Measurements from ENCODE around the gene KLF6. TPM values are rescaled to one million over a fixed set of nuclear protein-coding genes. Genes with fewer than 3 reads are reported as not detected.

The KLF6 gene
- polyA plus RNA-seq, 1 donor from 2014 or later = 10.4 TPM

GRCh38 chr10:3803295-3803926 is 18.4 kb upstream of the KLF6 start:
- Histone ChIP-seq H3K36me3 (ENCODE audit: insufficient read depth, low read length) (no peaks in the 10 kb centered on the region), H3K9ac (ENCODE audit: low read length) (no peak overlapping the region), H3K79me2 (replicated peaks; ENCODE audit: insufficient read depth, low read length) (no peaks in the 10 kb centered on the region), H2AFZ (ENCODE audit: low read depth, low read length) (no peak overlapping the region), H3K4me2 (ENCODE audit: low read length) (no peak overlapping the region), H3K9me2 (ENCODE audit: insufficient read depth, low read length) (no peaks in the 10 kb centered on the region), H3F3A (ENCODE audit: insufficient read depth, low read length, poor library complexity, severe bottlenecking) (peaks cover 3% of the 10 kb centered on the region), H3K4me3 (ENCODE audit: low read length) (no peak overlapping the region), H3K27me3 (ENCODE audit: insufficient read depth, low read depth, low read length) (no peaks in the 10 kb centered on the region), H4K20me1 (ENCODE audit: insufficient read depth) (no peaks in the 10 kb centered on the region), H3K9me3 (ENCODE audit: low read length) (peaks cover 4% of the 10 kb centered on the region), H3K27ac (ENCODE audit: low read length) (no peak overlapping the region)
- no peak for TF ChIP-seq REST (IDR thresholded peaks at IDR 0.05; ENCODE audit: borderline replicate concordance)
- TF ChIP-seq CTCF (IDR thresholded peaks at IDR 0.05; ENCODE audit: poor library complexity, severe bottlenecking) = peak; percentile 27

GRCh38 chr10:3802526-3803265 is 17.7 kb upstream of the KLF6 start:
- Histone ChIP-seq H3K27me3 (ENCODE audit: insufficient read depth, low read depth, low read length) (no peaks in the 10 kb centered on the region), H3K9me2 (ENCODE audit: insufficient read depth, low read length) (no peaks in the 10 kb centered on the region), H3K4me3 (ENCODE audit: low read length) (no peak overlapping the region), H3F3A (ENCODE audit: insufficient read depth, low read length, poor library complexity, severe bottlenecking) (peaks cover 3% of the 10 kb centered on the region), H3K9me3 (ENCODE audit: low read length) (peaks cover 4% of the 10 kb centered on the region), H2AFZ (ENCODE audit: low read depth, low read length) (no peak overlapping the region), H3K79me2 (replicated peaks; ENCODE audit: insufficient read depth, low read length) (no peaks in the 10 kb centered on the region), H3K9ac (ENCODE audit: low read length) (no peak overlapping the region), H4K20me1 (ENCODE audit: insufficient read depth) (no peaks in the 10 kb centered on the region), H3K4me2 (ENCODE audit: low read length) (no peak overlapping the region), H3K36me3 (ENCODE audit: insufficient read depth, low read length) (no peaks in the 10 kb centered on the region), H3K27ac (ENCODE audit: low read length) (no peak overlapping the region)
- TF ChIP-seq CTCF (IDR thresholded peaks at IDR 0.05; ENCODE audit: poor library complexity, severe bottlenecking) = no peak
- no peak for TF ChIP-seq TAF1 (IDR thresholded peaks at IDR 0.05; ENCODE audit: low read depth)
- TF ChIP-seq REST (IDR thresholded peaks at IDR 0.05; ENCODE audit: borderline replicate concordance) = no peak
- no peak for TF ChIP-seq SMC3 (conservative IDR thresholded peaks at IDR 0.05; ENCODE audit: poor library complexity)
- no peak for TF ChIP-seq POLR2AphosphoS5 (IDR thresholded peaks at IDR 0.05)
- no peak for TF ChIP-seq RAD21 (conservative IDR thresholded peaks at IDR 0.05)
- no peak for TF ChIP-seq MXI1 (conservative IDR thresholded peaks at IDR 0.05; ENCODE audit: poor library complexity, severe bottlenecking)
- TF ChIP-seq EZH2 (IDR thresholded peaks at IDR 0.05; ENCODE audit: borderline replicate concordance, insufficient read depth, low read length, poor library complexity, severe bottlenecking) = no peak
- TF ChIP-seq EP300 (conservative IDR thresholded peaks at IDR 0.05; ENCODE audit: poor library complexity, severe bottlenecking) = no peak

Data from neural cell (in vitro differentiated cells).